ENCODE data around the gene EPN1. TPM values are rescaled to one million over a fixed set of nuclear protein-coding genes. Genes with fewer than 3 reads are reported as not detected.

Gene EPN1
- total RNA-seq, 4 donors from 2014 or later: 52.1 to 168 (median 77.4) TPM

- DNase-seq: peak; percentile 89
- TF ChIP-seq CTCF (IDR thresholded peaks at IDR 0.05) (peak; percentile 93 to 100 (median 100)), POLR2A (IDR thresholded peaks at IDR 0.05) (peak in 3 of 4 donors; percentile 35 to 82 (median 56))
- peaks cover 39 to 64% (median 42%) of the 10 kb centered on the region in 3 donors for H3K4me1 ChIP-seq
- H3K27ac ChIP-seq: peak overlapping the region; percentile 97 to 100 (median 99)
- WGBS, 2 donors: 1% methylated on average over 25 to 41 of the region's 57 CpGs
- no peaks in the 10 kb centered on the region for H3K9me3 ChIP-seq
- H3K4me3 ChIP-seq: peak overlapping the region; percentile 76 to 95 (median 86)
- intact Hi-C loops (cut with DNase I): no loop called here
- no peaks in the 10 kb centered on the region for H3K27me3 ChIP-seq
- H3K36me3 ChIP-seq: peaks cover 0 to 32% (median 0%) of the 10 kb centered on the region in 3 donors
These were observed 21.2 kb upstream of the EPN1 start for GRCh38 chr19:55653651-55654322.

- peak; percentile 96 for DNase-seq
- H3K27ac ChIP-seq: peak overlapping the region; percentile 97 to 100 (median 99)
- TF ChIP-seq CTCF (IDR thresholded peaks at IDR 0.05) (no peak), POLR2A (IDR thresholded peaks at IDR 0.05) (no peak)
- H3K4me1 ChIP-seq: peaks cover 39 to 64% (median 41%) of the 10 kb centered on the region in 3 donors
- no peaks in the 10 kb centered on the region for H3K27me3 ChIP-seq
- WGBS, 2 donors: 0% methylated on average over 31 to 36 of the region's 52 CpGs
- intact Hi-C loops (cut with DNase I): no loop called here
- H3K36me3 ChIP-seq: peaks cover 0 to 38% (median 2%) of the 10 kb centered on the region in 3 donors
- H3K9me3 ChIP-seq: no peaks in the 10 kb centered on the region
- H3K4me3 ChIP-seq: peak overlapping the region; percentile 76 to 95 (median 86)
These were observed 20.6 kb upstream of the EPN1 start for GRCh38 chr19:55654323-55654867.

GRCh38 chr19:55654868-55655647 is 20.0 kb upstream of the EPN1 start, which contains the start of gene U2AF2:
TSS of gene U2AF2 (plus strand) at chr19:55655035. CDS start at chr19:55655105, 70 bp downstream.
- H3K4me3 ChIP-seq: peak within 1 kb of the TSS; percentile 76 to 95 (median 86)
- no peaks in the 10 kb centered on the region for H3K27me3 ChIP-seq
- peaks cover 0 to 44% (median 6%) of the 10 kb centered on the region in 3 donors for H3K36me3 ChIP-seq
- peak; percentile 65 for DNase-seq
- H3K9me3 ChIP-seq: no peaks in the 10 kb centered on the region
- WGBS, 2 donors: 0 to 1% methylated on average over 19 to 27 of the region's 95 CpGs
- peak in 1 of 6 experiments; percentile 7 for TF ChIP-seq CTCF (IDR thresholded peaks at IDR 0.05)
- peak in 2 of 4 donors; percentile 67 to 76 for TF ChIP-seq POLR2A (IDR thresholded peaks at IDR 0.05)
- intact Hi-C loops (cut with DNase I): no loop called here
- H3K4me1 ChIP-seq: peaks cover 39 to 64% (median 41%) of the 10 kb centered on the region in 3 donors
- H3K27ac ChIP-seq: peak within 1 kb of the TSS; percentile 97 to 100 (median 99)

- TF ChIP-seq CTCF (IDR thresholded peaks at IDR 0.05): no peak
- no peak for TF ChIP-seq POLR2A (IDR thresholded peaks at IDR 0.05)
- DNase-seq: no peak
- intact Hi-C loops (cut with DNase I): no loop called here
- Histone ChIP-seq H3K4me3 (peak overlapping the region; percentile 76 to 95 (median 86)), H3K27ac (peak overlapping the region; percentile 97 to 100 (median 99)), H3K4me1 (peaks cover 39 to 68% (median 41%) of the 10 kb centered on the region in 3 donors), H3K27me3 (no peaks in the 10 kb centered on the region), H3K9me3 (no peaks in the 10 kb centered on the region), H3K36me3 (peaks cover 4 to 46% (median 12%) of the 10 kb centered on the region in 3 donors)
- WGBS, 2 donors: 1% methylated on average over 17 to 19 of the region's 19 CpGs
These were observed 19.4 kb upstream of the EPN1 start for GRCh38 chr19:55655648-55656040.
